Brain pericyte (primary cell): ENCODE measurements around the gene TFDP2.
A peak's percentile ranks its signal among the peaks of the same experiment; 100 is the strongest.
"Not testable (repeated sequence)": the region's sequence is repeated elsewhere in the genome, so short reads cannot be mapped to it uniquely, and the experiment has no call there.

Source experiments
- DNase-seq: peaks from one replicate; pipeline ENCODE4 v3.0.0-alpha.2; 2012; ENCODE audit warnings: low read depth, low spot score

The TFDP2 gene

DNA sequence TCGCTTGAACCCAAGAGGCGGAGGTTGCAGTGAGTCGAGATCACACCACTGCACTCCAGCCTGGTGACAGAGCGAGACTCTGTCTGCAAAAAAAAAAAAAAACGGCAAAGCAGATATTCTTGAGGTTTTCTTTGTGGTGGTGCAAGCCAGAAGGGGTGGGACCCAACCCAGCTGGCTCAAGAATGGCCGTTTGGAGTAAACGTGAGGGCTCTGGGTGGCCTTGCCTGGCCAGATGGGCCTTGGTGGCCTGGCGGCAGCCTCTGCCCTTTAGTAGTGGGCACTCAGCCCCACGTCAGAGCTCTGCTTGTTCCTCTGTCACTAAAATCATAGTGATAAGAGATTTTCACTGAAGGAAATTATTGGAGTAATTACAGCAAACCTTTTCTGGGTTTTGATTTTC is 222.4 kb downstream of the TFDP2 start:
- no peak for DNase-seq

DNA sequence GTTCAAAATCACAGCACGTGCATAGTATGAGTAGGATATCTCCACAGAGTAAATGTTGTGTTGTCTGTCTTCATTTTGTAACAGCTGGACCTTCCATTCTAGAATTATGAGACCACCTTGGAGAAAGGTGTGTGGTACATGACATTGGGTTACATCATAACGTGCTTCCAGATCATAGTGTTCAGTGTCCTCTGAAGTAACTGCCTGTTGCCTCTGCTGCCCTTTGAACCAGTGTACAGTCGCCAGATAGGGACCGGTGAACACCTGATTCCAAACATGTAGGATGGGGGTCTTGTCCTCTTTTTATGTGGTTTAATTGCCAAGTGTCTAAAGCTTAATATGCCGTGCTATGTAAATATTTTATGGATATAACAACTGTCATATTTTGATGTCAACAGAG is 223.7 kb downstream of the TFDP2 start:
- not testable (repeated sequence) for DNase-seq

DNA sequence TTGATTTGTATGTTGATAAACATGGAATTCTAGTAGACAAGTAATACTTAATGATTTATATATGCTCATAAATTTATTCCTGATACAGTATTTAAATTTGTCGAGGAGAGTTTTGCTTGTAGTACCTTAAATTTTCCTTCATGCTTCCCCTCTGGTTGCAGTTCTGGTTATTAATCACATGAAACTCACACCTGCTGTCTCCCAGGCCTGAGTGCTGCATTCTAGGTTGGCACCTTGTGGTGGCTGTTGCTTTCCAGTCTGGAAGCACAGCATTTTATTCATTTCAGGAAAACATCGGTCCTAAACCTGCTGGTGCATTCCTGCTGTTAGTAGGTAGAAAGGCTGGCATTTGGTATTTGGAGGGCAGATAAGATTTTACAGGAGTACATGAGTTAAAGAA is 228.0 kb downstream of the TFDP2 start:
- no peak for DNase-seq

DNA sequence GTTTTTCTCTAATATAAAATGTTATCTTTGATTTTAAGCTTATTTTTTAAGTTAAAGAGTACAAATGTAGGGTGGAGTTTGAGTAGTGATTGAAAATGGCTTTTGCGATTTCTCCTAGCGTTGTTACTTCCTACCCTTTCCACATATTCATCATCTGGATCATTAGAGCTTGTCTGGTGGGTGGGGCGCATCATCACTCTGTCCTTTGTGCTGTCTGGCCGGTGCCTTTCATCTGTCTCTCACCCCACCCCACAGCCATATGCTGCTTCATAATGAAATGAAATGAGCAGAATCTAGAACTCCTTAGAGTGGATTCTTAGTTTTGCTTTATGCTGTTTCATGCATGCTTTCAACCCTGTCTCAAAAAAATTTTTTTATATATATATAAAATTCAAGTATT is 228.6 kb downstream of the TFDP2 start:
- DNase-seq: no peak

DNA sequence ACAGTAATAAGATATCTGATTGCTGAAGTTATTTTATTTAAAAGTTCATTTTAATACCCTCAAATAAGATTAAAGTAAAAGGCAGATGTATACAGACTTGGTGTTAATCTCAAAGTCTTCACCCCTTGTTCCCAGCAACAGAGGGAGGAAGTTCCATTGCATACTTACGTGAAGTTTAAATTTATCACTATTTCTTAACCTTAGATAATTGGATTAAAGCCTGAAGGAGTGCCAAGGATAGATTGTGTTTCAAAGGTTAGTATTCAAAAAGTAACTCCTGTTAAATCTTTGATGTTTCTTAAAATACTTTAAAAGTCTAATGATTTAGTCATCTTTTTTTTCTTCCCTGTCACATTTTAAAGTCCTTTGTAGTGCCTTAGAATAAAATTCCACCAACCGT is 233.6 kb downstream of the TFDP2 start:
- DNase-seq: no peak

DNA sequence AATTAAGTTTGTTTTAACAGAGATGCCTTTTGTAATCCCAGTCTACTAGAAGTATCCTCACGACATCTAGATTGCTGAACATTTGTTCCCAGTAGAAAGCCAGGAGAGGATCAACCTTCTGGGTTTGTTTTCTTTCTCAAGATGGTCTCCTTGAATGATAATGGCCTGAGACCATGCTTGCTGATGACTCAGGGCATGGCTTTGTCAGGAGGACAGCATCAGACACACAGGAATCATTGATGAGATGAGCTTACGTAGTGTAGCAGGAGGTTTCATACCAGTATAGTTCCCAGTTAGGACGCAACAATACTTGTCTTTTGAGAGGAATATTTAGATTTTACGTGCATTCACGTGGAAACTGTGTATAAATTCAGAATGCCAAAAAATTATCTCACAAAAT is 234.3 kb downstream of the TFDP2 start:
- DNase-seq: no peak

DNA sequence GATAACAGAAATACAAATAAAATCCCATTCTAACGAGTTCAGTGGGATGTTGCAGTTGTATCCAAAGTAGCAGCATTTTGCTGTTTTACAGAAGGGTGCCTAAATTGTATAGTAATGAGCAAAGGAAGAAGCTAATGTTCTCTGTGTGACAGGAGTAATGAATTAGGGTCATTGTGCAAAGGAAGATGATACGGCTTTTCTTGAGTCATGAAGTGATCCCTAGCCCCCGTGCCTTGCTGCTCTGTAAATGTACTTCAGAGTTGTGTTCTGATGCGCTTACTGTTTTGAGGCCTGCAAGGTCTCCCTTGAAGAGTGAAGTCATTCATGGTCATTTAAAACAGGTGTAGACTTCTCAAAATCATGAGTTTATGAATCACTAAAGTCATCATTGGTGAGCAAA is 235.0 kb downstream of the TFDP2 start:
- DNase-seq: no peak

DNA sequence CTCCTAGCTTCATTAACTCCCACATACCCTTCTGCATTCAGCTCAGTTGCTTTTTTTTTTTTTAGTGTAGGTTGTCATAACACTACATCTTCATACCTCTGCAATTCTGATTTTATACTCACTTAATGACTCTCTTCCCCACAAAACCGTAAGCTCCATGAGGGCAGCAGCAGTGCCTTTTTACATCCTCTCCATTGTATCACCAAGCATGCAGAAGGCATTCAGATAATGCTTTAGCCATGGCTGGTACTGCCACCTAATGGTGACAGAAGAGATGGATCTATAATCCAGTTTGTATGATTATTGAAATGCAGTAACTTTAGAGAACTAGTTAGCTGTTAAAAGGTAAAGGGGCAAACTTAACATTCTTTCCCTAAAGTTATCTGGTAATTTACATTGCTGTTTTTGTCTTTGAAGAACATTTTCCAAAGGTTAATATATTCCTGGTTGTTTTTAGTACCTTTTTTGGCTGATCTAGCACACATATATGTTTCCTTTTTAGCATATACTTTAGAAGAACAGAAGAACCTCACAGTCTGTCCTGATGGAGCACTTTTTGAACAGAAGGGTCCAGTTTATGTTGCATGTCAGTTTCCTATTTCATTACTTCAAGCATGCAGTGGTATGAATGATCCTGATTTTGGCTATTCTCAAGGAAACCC is 236.1 kb downstream of the TFDP2 start:
- DNase-seq: peak; percentile 30

DNA sequence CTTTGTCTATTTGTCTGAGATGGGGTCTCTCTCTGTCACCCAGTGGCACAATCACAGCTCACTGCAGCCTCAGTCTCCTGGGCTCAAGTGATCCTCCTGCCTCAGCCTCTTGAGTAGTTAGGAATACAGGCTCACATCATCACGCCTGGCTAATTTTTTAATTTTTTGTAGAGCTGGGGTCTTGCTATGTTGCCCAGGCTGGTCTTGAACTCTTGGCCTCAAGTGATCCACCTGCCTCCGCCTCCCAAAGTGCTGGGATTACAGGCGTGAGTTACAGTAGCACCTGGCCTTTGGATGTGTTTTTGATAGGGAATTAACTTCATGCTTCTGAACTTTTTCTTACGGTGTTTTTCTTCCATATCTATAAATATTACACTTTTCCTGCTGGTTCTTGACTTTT is 239.4 kb downstream of the TFDP2 start:
- DNase-seq: not testable (repeated sequence)

DNA sequence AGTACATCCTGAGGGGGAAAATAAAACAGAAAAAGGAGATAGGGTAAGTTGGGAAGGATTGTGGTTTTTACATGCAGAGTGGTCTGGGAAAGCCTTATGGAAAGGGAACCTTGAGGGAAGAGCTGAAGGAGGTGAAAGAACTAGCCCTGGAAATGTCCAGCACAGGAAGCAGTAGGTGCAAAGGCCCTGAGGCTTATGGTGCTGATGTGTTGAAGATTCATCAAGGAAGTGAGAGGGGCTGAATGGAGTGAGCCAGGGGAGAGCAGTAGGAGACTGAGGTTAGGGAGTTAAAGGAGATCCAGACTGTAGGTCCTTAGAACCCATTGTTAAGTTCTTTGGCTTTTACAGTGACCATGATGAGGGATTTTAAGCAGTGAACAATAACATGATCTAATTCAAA is 239.9 kb downstream of the TFDP2 start:
- DNase-seq: no peak

DNA sequence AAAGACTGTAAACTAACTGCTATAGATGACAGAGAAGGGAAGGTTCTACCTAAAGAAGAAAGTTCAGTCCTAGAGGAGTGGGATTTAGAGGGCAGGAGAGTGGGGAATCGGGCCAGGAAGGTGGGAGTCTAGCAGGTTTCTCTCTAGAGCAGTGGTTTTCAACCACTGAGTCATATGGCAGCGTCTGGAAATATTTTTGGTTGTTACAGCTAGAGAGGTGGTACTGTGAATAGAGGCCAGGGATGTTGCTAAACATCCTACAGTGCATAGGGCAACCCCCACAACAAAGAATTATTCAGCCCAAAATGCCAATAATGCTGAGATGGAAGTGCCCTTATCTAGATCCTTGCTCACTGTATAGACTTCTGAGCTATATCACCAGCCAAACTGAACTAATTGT is 244.2 kb downstream of the TFDP2 start:
- no peak for DNase-seq

DNA sequence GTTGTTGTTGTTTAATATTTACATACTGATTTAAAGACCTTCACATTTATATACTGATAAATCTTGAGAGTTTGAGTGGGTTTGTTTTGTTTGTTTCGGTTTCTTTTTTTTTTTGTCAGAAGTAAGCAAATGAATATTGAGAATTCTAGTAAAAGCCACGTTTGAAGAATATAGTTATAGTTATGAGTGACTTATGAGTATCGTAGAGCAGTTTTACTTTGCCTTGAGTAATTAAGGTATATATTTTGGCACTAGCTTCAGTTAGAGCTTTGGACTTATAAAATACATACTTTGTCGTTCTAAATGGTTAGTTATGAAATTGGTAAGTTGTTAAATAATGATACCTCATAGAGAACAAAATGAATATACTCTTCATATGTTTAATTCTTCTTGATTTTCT is 245.1 kb downstream of the TFDP2 start:
- no peak for DNase-seq

DNA sequence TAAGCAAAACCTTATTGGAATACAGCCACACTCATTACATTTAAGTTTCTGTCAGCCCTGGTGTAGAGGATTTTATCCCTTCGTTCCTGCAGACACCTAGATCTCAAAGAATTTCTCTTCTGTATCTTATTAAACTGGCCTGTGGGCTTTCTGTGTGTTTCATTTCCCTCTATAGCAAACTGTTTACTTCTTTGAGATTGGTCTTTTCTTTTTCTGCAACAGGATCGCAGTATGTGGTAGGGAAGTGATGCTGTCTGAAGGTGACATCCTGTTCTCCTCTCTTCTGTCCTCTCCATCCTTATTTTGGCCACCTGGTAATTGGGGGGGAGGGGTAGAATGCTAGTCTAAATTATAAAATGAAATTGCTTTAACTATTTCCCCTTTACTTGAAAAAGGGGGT is 247.4 kb downstream of the TFDP2 start:
- DNase-seq: no peak

DNA sequence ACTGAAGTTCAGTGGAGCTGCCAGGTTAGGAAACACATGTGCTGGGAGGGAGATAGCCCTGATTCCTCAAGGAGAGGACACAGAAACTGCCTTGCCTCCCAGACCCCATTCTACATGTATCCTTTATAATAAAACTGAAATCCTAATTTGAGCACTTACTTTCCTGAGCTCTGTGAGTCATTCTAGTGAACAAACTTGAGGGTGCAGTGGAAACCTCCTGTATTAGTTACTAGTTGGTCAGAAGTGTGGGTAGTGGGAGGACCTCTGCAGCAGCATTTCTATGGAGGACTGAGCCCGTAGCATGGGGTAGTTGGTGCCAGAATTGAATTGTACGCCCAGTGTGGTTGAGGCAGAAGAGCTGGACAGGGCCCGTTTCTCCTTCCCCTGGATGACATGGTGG is 249.0 kb downstream of the TFDP2 start:
- no peak for DNase-seq

DNA sequence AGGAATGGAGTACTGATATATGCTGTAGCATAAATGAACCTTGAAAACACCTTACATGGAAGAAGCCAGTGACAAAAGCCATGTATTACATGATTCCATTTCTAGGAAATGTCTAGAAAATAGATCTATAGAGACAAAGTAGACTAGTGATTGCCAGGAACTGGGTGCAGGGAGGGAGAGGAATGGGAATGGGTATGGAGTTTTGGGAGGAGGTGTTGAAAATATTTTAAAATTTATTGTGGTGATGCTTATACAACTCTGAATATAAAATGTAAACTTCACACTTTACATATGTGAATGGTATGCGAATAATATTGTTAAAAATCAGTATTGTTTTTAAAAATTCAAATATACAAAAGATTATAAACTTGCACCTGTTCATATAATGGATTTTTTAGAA is 250.4 kb downstream of the TFDP2 start:
- DNase-seq: no peak

DNA sequence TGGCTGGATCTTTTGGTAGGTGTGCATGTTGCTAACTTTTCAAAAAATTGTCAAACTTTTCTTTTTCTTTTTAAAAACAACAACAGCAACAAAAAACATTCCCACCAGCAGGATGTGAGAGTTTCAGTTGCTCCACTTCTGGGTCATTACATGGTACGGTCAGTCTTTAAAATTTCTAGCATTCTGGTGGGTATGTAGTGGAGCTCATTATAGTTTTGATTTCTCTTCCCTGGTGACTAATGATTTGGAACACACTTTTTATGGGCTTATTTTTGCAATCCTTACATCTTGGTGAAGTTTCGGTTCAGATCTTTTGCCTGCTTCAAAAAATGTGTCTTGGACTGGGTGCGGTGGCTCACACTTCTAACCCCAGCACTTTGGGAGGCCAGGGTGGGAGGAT is 253.6 kb downstream of the TFDP2 start:
- DNase-seq: no peak

DNA sequence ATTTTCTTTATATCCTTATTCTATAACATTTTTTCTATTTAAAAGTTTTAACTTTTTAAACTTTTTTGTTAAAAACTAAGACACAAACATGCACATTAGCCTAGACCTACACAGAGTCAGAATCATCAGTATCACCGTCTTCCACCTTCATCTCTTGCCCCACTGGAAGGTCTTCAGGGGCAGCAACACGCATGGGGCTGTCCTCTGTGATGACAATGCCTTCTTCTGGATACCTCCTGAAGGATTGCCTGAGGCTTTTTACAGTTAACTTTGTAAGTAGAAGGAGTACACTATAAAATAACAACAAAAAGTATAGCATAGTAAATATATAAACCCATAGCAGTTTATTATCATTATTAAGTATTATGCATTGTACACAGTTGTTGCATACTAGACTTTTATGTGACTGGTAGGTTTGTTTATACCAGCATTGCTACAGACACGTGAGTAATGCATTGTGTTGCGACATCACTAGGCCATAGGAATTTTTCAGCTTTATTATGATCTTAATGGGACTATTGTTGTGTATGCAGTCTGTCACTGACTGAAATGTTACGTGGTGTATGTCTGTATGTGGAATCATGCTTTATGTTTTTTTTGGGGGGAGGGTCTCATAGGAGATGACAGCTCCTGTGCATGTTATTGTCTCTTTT is 254.7 kb downstream of the TFDP2 start:
- no peak for DNase-seq
